ENCODE results near the gene OR52J3.

DNA sequence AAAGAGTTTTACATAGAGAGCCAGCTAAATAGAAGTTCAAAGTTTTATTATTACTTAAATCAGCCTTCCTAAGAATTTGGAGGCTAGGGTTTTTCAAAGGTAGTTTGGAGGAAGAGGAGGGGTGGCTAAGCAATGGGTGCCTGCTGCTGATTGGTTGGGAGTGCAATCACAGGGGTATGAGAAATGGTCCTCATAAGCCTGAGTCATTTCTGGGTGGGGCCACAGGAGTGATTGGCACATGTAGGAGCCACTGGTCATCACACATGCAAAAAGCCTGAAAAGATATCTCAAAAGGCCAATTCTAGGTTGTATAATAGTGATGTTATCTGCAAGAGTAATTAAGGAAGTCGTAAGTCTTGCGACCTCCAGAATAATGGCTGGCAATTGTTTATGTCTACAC, 38.8 kb upstream of the OR52J3 start:
- TF ChIP-seq, protein P1, sequence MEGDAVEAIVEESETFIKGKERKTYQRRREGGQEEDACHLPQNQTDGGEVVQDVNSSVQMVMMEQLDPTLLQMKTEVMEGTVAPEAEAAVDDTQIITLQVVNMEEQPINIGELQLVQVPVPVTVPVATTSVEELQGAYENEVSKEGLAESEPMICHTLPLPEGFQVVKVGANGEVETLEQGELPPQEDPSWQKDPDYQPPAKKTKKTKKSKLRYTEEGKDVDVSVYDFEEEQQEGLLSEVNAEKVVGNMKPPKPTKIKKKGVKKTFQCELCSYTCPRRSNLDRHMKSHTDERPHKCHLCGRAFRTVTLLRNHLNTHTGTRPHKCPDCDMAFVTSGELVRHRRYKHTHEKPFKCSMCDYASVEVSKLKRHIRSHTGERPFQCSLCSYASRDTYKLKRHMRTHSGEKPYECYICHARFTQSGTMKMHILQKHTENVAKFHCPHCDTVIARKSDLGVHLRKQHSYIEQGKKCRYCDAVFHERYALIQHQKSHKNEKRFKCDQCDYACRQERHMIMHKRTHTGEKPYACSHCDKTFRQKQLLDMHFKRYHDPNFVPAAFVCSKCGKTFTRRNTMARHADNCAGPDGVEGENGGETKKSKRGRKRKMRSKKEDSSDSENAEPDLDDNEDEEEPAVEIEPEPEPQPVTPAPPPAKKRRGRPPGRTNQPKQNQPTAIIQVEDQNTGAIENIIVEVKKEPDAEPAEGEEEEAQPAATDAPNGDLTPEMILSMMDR (IDR thresholded peaks at IDR 0.05; ENCODE audit: insufficient read depth, low read depth, low read length), result no peak
- TF ChIP-seq EZH2 (IDR thresholded peaks at IDR 0.05; ENCODE audit: insufficient read depth, low read length), result no peak

Data from astrocyte (in vitro differentiated cells and primary cell).